Adrenal gland (tissue), 12 donors: ENCODE measurements around the gene RERG. TPM values are rescaled to one million over a fixed set of nuclear protein-coding genes. Genes with fewer than 3 reads are reported as not detected.
A peak's percentile ranks its signal among the peaks of the same experiment; 100 is the strongest.

Source experiments
- DNase-seq, 7 donors: peaks; one replicate each; pipeline ENCODE4 v3.0.0-alpha.2; 2019 to 2020
- H3K27ac ChIP-seq, 5 donors: fragments of 200-600 bp; sonication (generic) in 4 of 5; 1 replicate in 3 of 5; 2 replicates in 2 of 5; pipeline versions ENCODE4 v1.5.1 to v1.8.0; 2016 to 2020; ENCODE audit warnings: mild to moderate bottlenecking in 1 of 5
- H3K27me3 ChIP-seq: fragments of 200-600 bp; 2 replicates; pipeline ENCODE4 v1.8.0; 2021
- H3K36me3 ChIP-seq, 2 donors: fragments of 200-600 bp; replicated peaks in 1 of 2; 1 replicate in 1 of 2; 2 replicates in 1 of 2; pipeline versions ENCODE4 v1.5.1 to v1.8.0; 2018 to 2022
- H3K4me1 ChIP-seq, 2 donors: fragments of 200-600 bp; replicated peaks in 1 of 2; 1 replicate in 1 of 2; 2 replicates in 1 of 2; pipeline versions ENCODE4 v1.5.1 to v1.8.0; 2018 to 2021
- H3K4me3 ChIP-seq, 4 donors: fragments of 200-600 bp; sonication (generic) in 3 of 4; one replicate each; pipeline ENCODE4 v1.5.1; 2016 to 2018
- H3K9me3 ChIP-seq, 3 donors: fragments of 200-600 bp; sonication (generic) in 1 of 3; replicated peaks in 1 of 3; 1 replicate in 2 of 3; 2 replicates in 1 of 3; pipeline versions ENCODE4 v1.5.1 to v1.8.0; 2016 to 2021
- CTCF ChIP-seq, 6 experiments: fragments of 450-650 bp in 4 of 6; fragments of 200-600 bp in 2 of 6; sonication (generic) in 1 of 6; IDR thresholded peaks; 1 replicate in 5 of 6; 2 replicates in 1 of 6; pipeline versions ENCODE4 v1.5.1 to v1.8.0; 2016 to 2021; ENCODE audit warnings: antibody characterized with exemption in 6 of 6, mild to moderate bottlenecking in 2 of 6, moderate library complexity in 1 of 6
- POLR2A ChIP-seq, 2 donors: fragments of 450-650 bp; IDR thresholded peaks; one replicate each; pipeline ENCODE4 v1.6.1; 2017; ENCODE audit warnings: antibody characterized with exemption in 2 of 2, mild to moderate bottlenecking in 2 of 2, moderate library complexity in 1 of 2
- WGBS, 4 donors: extraction: QIAGEN DNeasy Blood & Tissue Kit in 2 of 4; methylation state at CpG; one replicate each; pipeline versions ENCODE4 v1.1.5 to v1.1.7; 2013 to 2017; 5-methylcytosine and 5-hydroxymethylcytosine counted together
- intact Hi-C, 2 donors: fragments of 100-400 bp; cut with DNase I; formaldehyde crosslinking; loops; one replicate each; pipeline versions ENCODE4 v1.14.1 to v1.15.0; 2022 to 2023
- polyA plus RNA-seq, 3 donors: library from polyadenylated mRNA; stranded (reverse); fragments of 200-250 nt in 2 of 3; fragments of 350-450 nt in 1 of 3; fragmentation: Illumina TruSeq in 1 of 3; extraction: RNeasy Lipid Tissue Mini Kit (QIAGEN cat#74804) in 1 of 3; gene quantifications; one replicate each; pipeline ENCODE4 v1.2.3, GENCODE V29; 2013 to 2014
- total RNA-seq, 9 donors: library from RNA; depleted of rRNA in 4 of 9; stranded (reverse); fragments of >200 nt in 4 of 9; fragments of 120-200 nt in 1 of 9; fragmentation: NEBNext Ultra II Directional in 1 of 9; extraction: Animal tissue kit (Norgen Biotek cat#: 25700) in 1 of 9; gene quantifications; one replicate each; pipeline versions ENCODE4 v1.1.0 to v1.2.4, GENCODE V29; 2013 to 2023
- donor health status: healthy with polysubstance abuse.
- donor health status: Bipolar disorder and iron deficiency.
- donor health status: DM: yes; HTN: yes; CAD: no.
- donor health status: DM: no; HTN: no; CAD: no.
- donor health status: DM: no; HTN: no; CAD: no.
- donor health status: DM: yes; HTN: yes; CAD: no.

Gene RERG
- total and polyA plus RNA-seq, 12 donors = 12.9 to 146 (median 46.6) TPM

- no peaks in the 10 kb centered on the region for H3K9me3 ChIP-seq
- intact Hi-C loops = loop anchor here in 1 of 2 donors (10.0 kb wide), 1 partner anchor 51 kb away; no protein-coding TSS in a partner anchor
- H3K36me3 ChIP-seq = no peaks in the 10 kb centered on the region
- no peak for DNase-seq
- H3K4me1 ChIP-seq = peaks cover 0 to 46% of the 10 kb centered on the region in 2 donors
- H3K27ac ChIP-seq = peak overlapping the region in 3 of 5 donors; percentile 8 to 44 (median 17)
- WGBS, 4 donors = 64 to 73% (median 65%) methylated on average over 5 of the region's 5 CpGs
- H3K27me3 ChIP-seq = no peaks in the 10 kb centered on the region
- H3K4me3 ChIP-seq = no peak overlapping the region
- no peak for TF ChIP-seq CTCF (IDR thresholded peaks at IDR 0.05)
- TF ChIP-seq POLR2A (IDR thresholded peaks at IDR 0.05) = no peak
Measured at GRCh38 chr12:15216036-15216889, 5.0 kb downstream of the RERG start.

DNA sequence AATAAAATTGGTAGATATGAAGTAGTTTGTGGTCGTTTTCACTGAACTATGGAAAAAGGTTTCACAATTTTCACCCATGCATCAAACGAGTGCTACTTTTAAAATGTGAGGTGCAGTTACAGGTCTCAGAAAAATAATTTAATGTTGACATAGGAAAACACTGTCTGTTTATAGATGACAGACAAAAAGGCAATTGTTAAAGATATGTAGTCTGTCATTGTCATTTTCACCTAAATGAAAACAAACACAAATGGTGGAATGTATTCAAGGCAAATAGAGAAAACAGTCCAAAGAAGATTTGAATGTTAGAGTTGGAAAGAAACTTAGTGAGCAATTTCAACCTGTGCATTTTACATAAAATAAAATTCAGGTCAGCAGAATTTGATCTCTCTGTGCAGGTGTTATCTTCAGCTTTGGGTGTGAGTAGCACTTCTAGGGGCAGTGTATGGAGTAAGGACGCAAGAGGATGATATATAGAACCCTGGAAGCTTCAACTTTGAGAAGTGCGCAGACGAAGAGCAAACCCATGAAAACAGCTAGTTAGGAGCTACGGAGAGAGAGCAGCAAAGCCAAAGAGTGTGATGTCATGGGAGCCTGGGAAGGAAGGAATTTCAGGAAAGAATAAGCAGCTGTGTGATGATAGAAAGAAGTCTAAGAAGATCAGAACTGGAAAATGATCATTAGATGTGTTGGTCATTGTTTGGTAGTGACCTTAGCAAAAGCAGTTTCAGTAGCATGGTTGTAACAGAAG is 6.2 kb downstream of the RERG start:
- Histone ChIP-seq H3K4me1 (peaks cover 6 to 55% of the 10 kb centered on the region in 2 donors), H3K27ac (peak overlapping the region in 1 of 5 donors; percentile 11)
- 78 to 87% (median 82%) methylated on average over 6 of the region's 6 CpGs for WGBS, 4 donors

GRCh38 chr12:15212930-15213329 is 8.3 kb downstream of the RERG start:
- WGBS, 4 donors = 72 to 80% (median 75%) methylated on average over 2 of the region's 2 CpGs
- Histone ChIP-seq H3K36me3 (no peaks in the 10 kb centered on the region), H3K9me3 (no peaks in the 10 kb centered on the region), H3K27ac (peak overlapping the region in 2 of 5 donors; percentile 4 to 24), H3K27me3 (no peaks in the 10 kb centered on the region), H3K4me1 (peaks cover 20 to 58% of the 10 kb centered on the region in 2 donors), H3K4me3 (no peak overlapping the region)
- TF ChIP-seq CTCF (IDR thresholded peaks at IDR 0.05) (no peak), POLR2A (IDR thresholded peaks at IDR 0.05) (no peak)
- intact Hi-C loops = loop anchor here in 1 of 2 donors (10.0 kb wide), 1 partner anchor 48 kb away; no protein-coding TSS in a partner anchor
- DNase-seq = no peak

More for the DNA sequence above, 6.2 kb downstream of the RERG start:
- no peaks in the 10 kb centered on the region for H3K9me3 ChIP-seq
- no peak for TF ChIP-seq CTCF (IDR thresholded peaks at IDR 0.05)
- TF ChIP-seq POLR2A (IDR thresholded peaks at IDR 0.05) = no peak
- no peak overlapping the region for H3K4me3 ChIP-seq
- no peaks in the 10 kb centered on the region for H3K36me3 ChIP-seq
- H3K27me3 ChIP-seq = no peaks in the 10 kb centered on the region
- intact Hi-C loops = loop anchor here in 1 of 2 donors (10.0 kb wide), 1 partner anchor 50 kb away; no protein-coding TSS in a partner anchor
- DNase-seq = no peak

DNA sequence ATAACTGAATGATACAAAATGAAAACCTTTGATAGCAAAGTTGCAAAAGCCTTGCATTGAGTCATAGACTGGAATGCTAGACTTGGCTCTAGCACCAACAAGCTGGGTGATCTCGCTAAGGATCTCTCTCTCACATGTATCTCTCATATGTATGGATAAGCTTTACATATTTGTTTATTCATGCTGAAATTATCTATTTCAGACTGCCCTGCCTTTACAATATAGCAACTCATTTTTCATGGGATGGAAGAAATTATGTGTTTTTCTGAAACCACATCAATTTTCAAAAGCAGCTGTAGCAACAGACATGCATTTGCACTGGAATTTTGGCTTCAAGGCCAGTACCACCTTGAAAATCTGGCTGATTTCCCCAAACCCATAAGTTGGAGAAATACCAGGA is 11.4 kb downstream of the RERG start:
- H3K27ac ChIP-seq = peak overlapping the region; percentile 47 to 88 (median 85)
- peak in 5 of 7 donors; percentile 47 to 62 (median 48) for DNase-seq
- no peak overlapping the region for H3K4me3 ChIP-seq
- H3K9me3 ChIP-seq = no peaks in the 10 kb centered on the region
- H3K27me3 ChIP-seq = no peaks in the 10 kb centered on the region
- intact Hi-C loops = loop anchor here in 1 of 2 donors (10.0 kb wide), 1 partner anchor 45 kb away; no protein-coding TSS in a partner anchor
- H3K36me3 ChIP-seq = peaks cover 0 to 6% of the 10 kb centered on the region in 2 donors
- 30 to 48% (median 34%) methylated on average over 1 of the region's 1 CpG for WGBS, 4 donors
- peaks cover 30 to 51% of the 10 kb centered on the region in 2 donors for H3K4me1 ChIP-seq
- peak in 1 of 2 donors; percentile 11 for TF ChIP-seq POLR2A (IDR thresholded peaks at IDR 0.05)
- no peak for TF ChIP-seq CTCF (IDR thresholded peaks at IDR 0.05)
